HepG2 (cell line): ENCODE results near the gene IL10. TPM values are rescaled to one million over a fixed set of nuclear protein-coding genes. Genes with fewer than 3 reads are reported as not detected.

ENCODE experiments used
- ATAC-seq: fragments of 200-7000 bp; cut with Tn5 transposase; 3 replicates; pipeline ENCODE4 v1.9.1; 2020; ENCODE audit warnings: mild to moderate bottlenecking, moderate library complexity
- BruUV-seq: library from RNA; stranded (reverse); fragments of 400-500 nt; replicated peaks from 2 replicates; lab custom pipeline; 2021; lab: Mats Ljungman, UMichigan
- CTCF ChIA-PET: fragments of 300-600 bp; formaldehyde crosslinking; extraction: SDS; loops from one replicate; lab custom pipeline; 2021; ENCODE audit warnings: low total read pairs, inconsistent platforms, low intra/inter-chr PET ratio; lab: Yijun Ruan, JAX
- POLR2A ChIA-PET: fragments of 350-600 bp; sonication (Branson Sonifier 250); formaldehyde crosslinking; loops from one replicate; lab custom pipeline; 2020; ENCODE audit warnings: antibody characterized with exemption, inconsistent platforms; lab: Yijun Ruan, JAX
- DNase-seq: peaks from one replicate; pipeline ENCODE4 v3.0.0-alpha.2; 2015; ENCODE audit warnings: low spot score
- FAIRE-seq: peaks from 3 replicates; lab custom pipeline; 2011; peaks lifted over from hg19 to GRCh38; lab: Jason Lieb, UNC
- H2AFZ ChIP-seq: one replicate; pipeline ENCODE4 v1.6.1; 2011; ENCODE audit warnings: low read length, inconsistent platforms
- H3K27ac ChIP-seq: fragments of 300-600 bp; 3 replicates; pipeline ENCODE4 v1.8.0; 2011; ENCODE audit warnings: mixed run types, mild to moderate bottlenecking, mixed read lengths, low read length, inconsistent platforms; ENCODE audit not compliant: insufficient read depth; ENCODE audit errors: extremely low read length
- H3K27me3 ChIP-seq, 2 experiments: fragments of 200-600 bp in 1 of 2; 2 replicates in 1 of 2; 3 replicates in 1 of 2; pipeline versions ENCODE4 v1.6.0 to v1.8.0; 2011; ENCODE audit warnings: low read length in 2 of 2, mild to moderate bottlenecking in 2 of 2, moderate library complexity in 2 of 2, inconsistent platforms in 1 of 2; ENCODE audit not compliant: insufficient read depth in 2 of 2, control insufficient read depth in 1 of 2
- H3K36me3 ChIP-seq, 2 experiments: fragments of 200-600 bp in 1 of 2; replicated peaks in 1 of 2; 2 replicates in 1 of 2; 3 replicates in 1 of 2; pipeline versions ENCODE4 v1.5.1 to v1.8.0; 2011; ENCODE audit warnings: low read length in 2 of 2, inconsistent platforms in 1 of 2; ENCODE audit not compliant: insufficient read depth in 2 of 2, control insufficient read depth in 1 of 2
- H3K4me1 ChIP-seq: 2 replicates; pipeline ENCODE4 v1.5.1; 2012; ENCODE audit warnings: low read length, inconsistent platforms; ENCODE audit not compliant: insufficient read depth
- H3K4me2 ChIP-seq: 2 replicates; pipeline ENCODE4 v1.6.0; 2011; ENCODE audit warnings: low read depth, low read length, inconsistent platforms
- H3K4me3 ChIP-seq, 3 experiments: fragments of 200-600 bp in 1 of 3; sonication (generic), shearing (Covaris generic) in 1 of 3; replicated peaks in 1 of 3; 2 replicates each; pipeline ENCODE4 v1.5.1; 2011 to 2016; ENCODE audit warnings: low read length in 3 of 3, inconsistent platforms in 2 of 3, low read depth in 2 of 3, mild to moderate bottlenecking in 2 of 3, control low read depth in 1 of 3, mixed read lengths in 1 of 3; ENCODE audit not compliant: insufficient read depth in 1 of 3
- H3K79me2 ChIP-seq: one replicate; pipeline ENCODE4 v1.6.1; 2011; ENCODE audit warnings: low read length, inconsistent platforms; ENCODE audit not compliant: insufficient read depth
- H3K9ac ChIP-seq: 2 replicates; pipeline ENCODE4 v1.6.0; 2011; ENCODE audit warnings: mild to moderate bottlenecking, low read depth, low read length, inconsistent platforms; ENCODE audit not compliant: insufficient read depth
- H3K9me3 ChIP-seq: 2 replicates; pipeline ENCODE4 v1.5.1; 2012; ENCODE audit warnings: mild to moderate bottlenecking, low read length
- H4K20me1 ChIP-seq: 2 replicates; pipeline ENCODE4 v1.6.0; 2011; ENCODE audit warnings: inconsistent platforms, mild to moderate bottlenecking, low read length, moderate library complexity; ENCODE audit not compliant: insufficient read depth
- FIP1L1 ChIP-seq: fragments of 200-400 bp; formaldehyde crosslinking; IDR thresholded peaks from 2 replicates; pipeline ENCODE4 v1.6.1; 2018; ENCODE audit warnings: low read depth, mild to moderate bottlenecking, low read length, moderate library complexity, borderline replicate concordance; ENCODE audit not compliant: insufficient read depth
- HOXD1 ChIP-seq: sonication (generic); formaldehyde crosslinking; IDR thresholded peaks from 2 replicates; pipeline ENCODE4 v1.5.0; 2020; ENCODE audit warnings: missing genetic modification reagents
- ISX ChIP-seq: sonication (generic); formaldehyde crosslinking; conservative IDR thresholded peaks from 2 replicates; pipeline ENCODE4 v1.5.0; 2020; ENCODE audit warnings: missing genetic modification reagents
- SP1 ChIP-seq, 2 experiments: fragments of 450-650 bp in 1 of 2; sonication (generic) in 1 of 2; formaldehyde crosslinking in 1 of 2; IDR thresholded peaks; 2 replicates each; pipeline versions ENCODE4 v1.4.0 to v1.6.1; 2016 to 2020; ENCODE audit warnings: missing genetic modification reagents in 1 of 2
- TEAD3 ChIP-seq: optimal IDR thresholded peaks from 2 replicates; pipeline ENCODE3; 2016; ENCODE audit warnings: borderline replicate concordance
- TP53 ChIP-seq: sonication (generic); formaldehyde crosslinking; conservative IDR thresholded peaks from 2 replicates; pipeline ENCODE4 v1.4.0; 2020; ENCODE audit warnings: missing genetic modification reagents
- ZFP1 ChIP-seq: IDR thresholded peaks from 2 replicates; pipeline ENCODE4 v1.6.1; 2016
- ZFP36L2 ChIP-seq: sonication (generic); formaldehyde crosslinking; IDR thresholded peaks from 2 replicates; pipeline ENCODE4 v1.4.0; 2020; ENCODE audit warnings: missing genetic modification reagents
- ZNF230 ChIP-seq: sonication (generic); formaldehyde crosslinking; IDR thresholded peaks from 2 replicates; pipeline ENCODE4 v1.4.0; 2020; ENCODE audit warnings: mild to moderate bottlenecking, missing genetic modification reagents
- ZNF629 ChIP-seq: sonication (generic); formaldehyde crosslinking; conservative IDR thresholded peaks from 2 replicates; pipeline ENCODE4 v1.5.0; 2020; ENCODE audit warnings: missing genetic modification reagents
- ZNF75D ChIP-seq: sonication (generic); formaldehyde crosslinking; IDR thresholded peaks from 2 replicates; pipeline ENCODE4 v1.8.1; 2023; ENCODE audit warnings: missing genetic modification reagents, mild to moderate bottlenecking, borderline replicate concordance
- ZNF781 ChIP-seq: sonication (generic); formaldehyde crosslinking; IDR thresholded peaks from 2 replicates; pipeline ENCODE4 v1.5.1; 2020; ENCODE audit warnings: borderline replicate concordance, mild to moderate bottlenecking, missing genetic modification reagents; ENCODE audit errors: not compliant biosample characterization
- WGBS: methylation state at CpG from one replicate; pipeline ENCODE4 v1.1.6; 2017; ENCODE audit warnings: low lambda C conversion rate; 5-methylcytosine and 5-hydroxymethylcytosine counted together
- in situ Hi-C: cut with HindIII; loops from 2 replicates; pipeline ENCODE4 v1.10.0; 2017; ENCODE audit warnings: low pct_unique_long_range_greater_than_20kb; ENCODE audit not compliant: extremely low pct_ligation_motif_present
- intact Hi-C: fragments of 100-400 bp; cut with micrococcal nuclease; formaldehyde crosslinking; loops from one replicate; pipeline ENCODE4 v1.10.0; 2022; ENCODE audit not compliant: unreplicated experiment
- polyA plus RNA-seq, 8 experiments: library from polyadenylated mRNA; depleted of rRNA in 3 of 8; stranded (reverse) in 7 of 8; unstranded in 1 of 8; fragments of >200 nt; fragmentation: Illumina TruSeq in 4 of 8; extraction: Trizol in 4 of 8; gene quantifications; 2 replicates each; pipeline versions ENCODE4 v1.2.1 to v1.2.3, GENCODE V29; 2011 to 2016; ENCODE audit warnings: low read depth in 4 of 8, missing spikeins in 1 of 8, mixed read lengths in 1 of 8; ENCODE audit not compliant: insufficient read depth in 1 of 8
- total RNA-seq, 5 experiments: library from RNA; depleted of rRNA; stranded (reverse); fragments of >200 nt; fragmentation: Illumina TruSeq; extraction: Trizol; gene quantifications; 2 replicates each; pipeline ENCODE4 v1.2.3, GENCODE V29; 2016; ENCODE audit warnings: low read depth in 1 of 5
- TF ChIP-seq, protein P1 (sequence below): sonication (generic); formaldehyde crosslinking; IDR thresholded peaks from 2 replicates; pipeline ENCODE4 v1.8.1; 2022; ENCODE audit warnings: mild to moderate bottlenecking, missing genetic modification reagents
- TF ChIP-seq, protein P2 (sequence below): sonication (generic); formaldehyde crosslinking; IDR thresholded peaks from 2 replicates; pipeline ENCODE4 v1.8.0; 2022; ENCODE audit warnings: missing genetic modification reagents, mild to moderate bottlenecking, borderline replicate concordance
- TF ChIP-seq, protein P3 (sequence below): IDR thresholded peaks from 2 replicates; pipeline ENCODE4 v1.6.1; 2016; ENCODE audit warnings: missing compliant biosample characterization, missing genetic modification reagents, borderline replicate concordance
- TF ChIP-seq, protein P4 (sequence below): sonication (generic); formaldehyde crosslinking; IDR thresholded peaks from 2 replicates; pipeline ENCODE4 v1.4.0; 2020; ENCODE audit warnings: missing genetic modification reagents

The IL10 gene
- total and polyA plus RNA-seq, 2 of the 13 experiments (the other 11 are each of a cell fraction or from before 2014, with no cell fraction given): not detected

DNA sequence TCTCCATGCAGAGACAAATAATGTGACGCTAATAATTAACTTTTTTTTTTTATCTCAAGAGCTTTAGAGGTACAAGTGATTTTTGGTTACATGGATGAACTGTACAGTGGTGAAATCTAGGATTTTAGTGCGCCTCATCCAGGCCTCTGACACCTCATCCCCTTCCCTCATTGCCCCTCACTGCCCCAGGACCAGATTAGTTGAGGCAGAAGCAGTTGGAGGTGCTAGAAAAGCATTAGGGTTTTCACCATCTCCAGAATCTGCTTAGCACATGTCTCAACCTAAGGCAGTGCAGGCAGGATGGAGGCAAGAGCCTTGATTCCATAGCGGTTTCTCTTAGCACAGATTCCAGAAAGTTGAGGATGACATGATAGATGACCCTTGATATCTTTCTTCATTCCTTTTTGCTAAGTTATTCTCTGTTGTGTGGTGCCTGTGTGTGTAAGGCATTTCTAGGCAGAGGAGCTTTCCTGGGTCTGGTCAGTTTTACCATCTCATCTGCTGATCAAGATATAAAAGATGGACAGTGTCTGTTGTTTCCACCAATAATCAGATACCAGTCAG, 16.3 kb upstream of the IL10 start:
- H3K4me3 ChIP-seq: no peak overlapping the region
- TF ChIP-seq ISX (no peak), ZNF230 (CRISPR knock-in tag) (no peak), ZNF75D (CRISPR knock-in tag) (no peak)
- TF ChIP-seq, protein P1, sequence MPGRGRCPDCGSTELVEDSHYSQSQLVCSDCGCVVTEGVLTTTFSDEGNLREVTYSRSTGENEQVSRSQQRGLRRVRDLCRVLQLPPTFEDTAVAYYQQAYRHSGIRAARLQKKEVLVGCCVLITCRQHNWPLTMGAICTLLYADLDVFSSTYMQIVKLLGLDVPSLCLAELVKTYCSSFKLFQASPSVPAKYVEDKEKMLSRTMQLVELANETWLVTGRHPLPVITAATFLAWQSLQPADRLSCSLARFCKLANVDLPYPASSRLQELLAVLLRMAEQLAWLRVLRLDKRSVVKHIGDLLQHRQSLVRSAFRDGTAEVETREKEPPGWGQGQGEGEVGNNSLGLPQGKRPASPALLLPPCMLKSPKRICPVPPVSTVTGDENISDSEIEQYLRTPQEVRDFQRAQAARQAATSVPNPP (CRISPR knock-in tag): no peak
- TF ChIP-seq, protein P2, sequence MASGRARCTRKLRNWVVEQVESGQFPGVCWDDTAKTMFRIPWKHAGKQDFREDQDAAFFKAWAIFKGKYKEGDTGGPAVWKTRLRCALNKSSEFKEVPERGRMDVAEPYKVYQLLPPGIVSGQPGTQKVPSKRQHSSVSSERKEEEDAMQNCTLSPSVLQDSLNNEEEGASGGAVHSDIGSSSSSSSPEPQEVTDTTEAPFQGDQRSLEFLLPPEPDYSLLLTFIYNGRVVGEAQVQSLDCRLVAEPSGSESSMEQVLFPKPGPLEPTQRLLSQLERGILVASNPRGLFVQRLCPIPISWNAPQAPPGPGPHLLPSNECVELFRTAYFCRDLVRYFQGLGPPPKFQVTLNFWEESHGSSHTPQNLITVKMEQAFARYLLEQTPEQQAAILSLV (CRISPR knock-in tag): no peak
- H3K27ac ChIP-seq: no peak overlapping the region
- CTCF ChIA-PET: no interaction called here
- 42% methylated on average over 3 of the region's 3 CpGs for WGBS
- in situ Hi-C loops (no loop called here), intact Hi-C loops (no loop called here)
- H3K4me1 ChIP-seq: no peaks in the 10 kb centered on the region
- peaks cover 3 to 28% of the 10 kb centered on the region in 2 experiments; a peak in 2 of 5 replicates for H3K27me3 ChIP-seq
- no peaks in the 10 kb centered on the region for H3K79me2 ChIP-seq
- no peaks in the 10 kb centered on the region for H4K20me1 ChIP-seq
- FAIRE-seq: no peak
- no peaks in the 10 kb centered on the region for H3K9me3 ChIP-seq
- no peak overlapping the region for H2AFZ ChIP-seq
- H3K4me2 ChIP-seq: no peak overlapping the region
- H3K9ac ChIP-seq: no peak overlapping the region
- no peaks in the 10 kb centered on the region for H3K36me3 ChIP-seq
- no peak for DNase-seq
- ATAC-seq: no peak
- POLR2A ChIA-PET: no interaction called here
- BruUV-seq: no TSS peak

DNA sequence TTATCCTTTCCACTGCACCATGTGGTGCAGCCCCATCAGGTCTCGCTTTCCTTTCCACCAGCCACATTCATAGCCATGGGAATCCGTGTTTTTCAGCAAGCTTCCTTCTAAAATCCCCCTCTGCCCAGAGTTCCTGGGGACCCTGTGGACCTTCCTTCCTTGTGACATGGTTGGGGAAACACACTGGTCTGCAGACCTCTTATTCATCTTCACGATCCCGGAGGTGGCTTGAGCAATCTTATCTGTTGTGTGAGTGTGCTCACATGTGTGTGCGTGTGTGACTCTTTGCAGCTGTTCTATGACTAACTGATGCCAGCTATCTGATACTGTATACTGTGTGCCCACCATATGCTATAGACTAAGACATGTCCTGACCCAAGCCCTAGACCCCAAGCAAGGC, 15.6 kb upstream of the IL10 start:
- no TSS peak for BruUV-seq
- no peak for DNase-seq
- 38% methylated on average over 5 of the region's 5 CpGs for WGBS
- Histone ChIP-seq H3K79me2 (no peaks in the 10 kb centered on the region), H3K36me3 (no peaks in the 10 kb centered on the region), H3K27ac (no peak overlapping the region), H3K4me1 (no peaks in the 10 kb centered on the region), H3K4me3 (no peak overlapping the region), H3K4me2 (no peak overlapping the region), H3K9ac (no peak overlapping the region), H2AFZ (no peak overlapping the region), H3K9me3 (no peaks in the 10 kb centered on the region), H4K20me1 (no peaks in the 10 kb centered on the region), H3K27me3 (peaks cover 3 to 28% of the 10 kb centered on the region in 2 experiments; a peak in 2 of 5 replicates)
- CTCF ChIA-PET: no interaction called here
- FAIRE-seq: no peak
- in situ Hi-C loops: no loop called here
- intact Hi-C loops: no loop called here
- ATAC-seq: no peak
- POLR2A ChIA-PET: no interaction called here
- TF ChIP-seq HOXD1 (CRISPR knock-in tag) (no peak), ZNF629 (CRISPR knock-in tag) (no peak), ZFP1 (CRISPR knock-in tag) (no peak), SP1 (IDR thresholded peaks at IDR 0.05) (no peak), SP1 (CRISPR knock-in tag; IDR thresholded peaks at IDR 0.05) (no peak), FIP1L1 (no peak), ZNF781 (CRISPR knock-in tag) (no peak), ZFP36L2 (CRISPR knock-in tag) (no peak), TEAD3 (CRISPR knock-in tag) (no peak), TP53 (CRISPR knock-in tag) (no peak)
- TF ChIP-seq, protein P3, sequence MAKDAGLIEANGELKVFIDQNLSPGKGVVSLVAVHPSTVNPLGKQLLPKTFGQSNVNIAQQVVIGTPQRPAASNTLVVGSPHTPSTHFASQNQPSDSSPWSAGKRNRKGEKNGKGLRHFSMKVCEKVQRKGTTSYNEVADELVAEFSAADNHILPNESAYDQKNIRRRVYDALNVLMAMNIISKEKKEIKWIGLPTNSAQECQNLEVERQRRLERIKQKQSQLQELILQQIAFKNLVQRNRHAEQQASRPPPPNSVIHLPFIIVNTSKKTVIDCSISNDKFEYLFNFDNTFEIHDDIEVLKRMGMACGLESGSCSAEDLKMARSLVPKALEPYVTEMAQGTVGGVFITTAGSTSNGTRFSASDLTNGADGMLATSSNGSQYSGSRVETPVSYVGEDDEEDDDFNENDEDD (CRISPR knock-in tag): no peak
- TF ChIP-seq, protein P4, sequence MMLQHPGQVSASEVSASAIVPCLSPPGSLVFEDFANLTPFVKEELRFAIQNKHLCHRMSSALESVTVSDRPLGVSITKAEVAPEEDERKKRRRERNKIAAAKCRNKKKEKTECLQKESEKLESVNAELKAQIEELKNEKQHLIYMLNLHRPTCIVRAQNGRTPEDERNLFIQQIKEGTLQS (CRISPR knock-in tag): no peak
